Esophagus (tissue), 2 donors: Measurements from ENCODE around the gene RNF113B. TPM values are rescaled to one million over a fixed set of nuclear protein-coding genes. Genes with fewer than 3 reads are reported as not detected.

Experiments
- H3K27ac ChIP-seq, 2 donors: one replicate each; pipeline ENCODE4 v1.5.1; 2013; ENCODE audit warnings: low read depth in 2 of 2, mild to moderate bottlenecking in 2 of 2, inconsistent platforms in 1 of 2, low read length in 1 of 2, moderate library complexity in 1 of 2
- H3K27me3 ChIP-seq, 2 donors: one replicate each; pipeline ENCODE4 v1.6.1; 2013; ENCODE audit warnings: low read length in 2 of 2, control low read depth in 1 of 2, mild to moderate bottlenecking in 1 of 2; ENCODE audit not compliant: insufficient read depth in 2 of 2, control insufficient read depth in 1 of 2
- H3K36me3 ChIP-seq, 2 donors: one replicate each; pipeline ENCODE4 v1.6.1; 2013; ENCODE audit warnings: low read length in 1 of 2; ENCODE audit not compliant: control insufficient read depth in 2 of 2, insufficient read depth in 2 of 2
- H3K4me1 ChIP-seq, 2 donors: one replicate each; pipeline ENCODE4 v1.6.1; 2013; ENCODE audit warnings: low read length in 1 of 2; ENCODE audit not compliant: control insufficient read depth in 2 of 2, insufficient read depth in 2 of 2
- H3K4me3 ChIP-seq, 2 donors: one replicate each; pipeline ENCODE4 v1.5.1; 2013; ENCODE audit warnings: low read length in 2 of 2, mild to moderate bottlenecking in 2 of 2, low read depth in 1 of 2, moderate library complexity in 1 of 2
- H3K9me3 ChIP-seq, 2 donors: one replicate each; pipeline ENCODE4 v1.6.1; 2013; ENCODE audit warnings: mild to moderate bottlenecking in 2 of 2, low read depth in 1 of 2, low read length in 1 of 2, moderate library complexity in 1 of 2; ENCODE audit not compliant: control insufficient read depth in 2 of 2, insufficient read depth in 1 of 2
- WGBS, 2 donors: extraction: QIAGEN DNeasy Blood & Tissue Kit; methylation state at CpG; one replicate each; pipeline ENCODE4 v1.1.7; 2013; 5-methylcytosine and 5-hydroxymethylcytosine counted together
- polyA plus RNA-seq, 2 donors: library from polyadenylated mRNA; stranded (reverse); fragments of 200-250 nt; gene quantifications; one replicate each; pipeline ENCODE4 v1.2.3, GENCODE V29; 2013
- donor health status: healthy with polysubstance abuse.
- donor health status: Bipolar disorder and iron deficiency.

The RNF113B gene
- polyA plus RNA-seq, 2 donors = not detected

DNA sequence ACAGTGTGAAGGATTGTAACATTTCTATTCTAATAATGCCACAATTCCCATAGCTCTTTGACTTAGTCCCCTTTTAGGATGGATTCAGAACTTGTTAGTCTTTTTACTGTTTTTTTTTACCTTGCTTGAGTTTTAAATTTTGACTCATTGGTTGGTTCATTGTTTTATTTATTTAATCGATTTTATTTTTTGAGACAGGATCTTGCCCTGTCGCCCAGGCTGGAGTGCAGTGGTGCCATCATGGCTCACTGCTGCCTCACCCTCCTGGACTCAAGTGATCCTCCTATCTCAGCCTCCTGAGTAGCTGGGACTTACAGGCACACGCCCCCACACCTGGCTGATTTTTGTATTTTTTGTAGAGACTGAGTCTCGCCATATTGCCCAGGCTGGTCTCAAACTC lies 5.1 kb upstream of the RNF113B start:
- Histone ChIP-seq H3K36me3 (no peaks in the 10 kb centered on the region), H3K4me1 (no peaks in the 10 kb centered on the region), H3K27ac (no peak overlapping the region), H3K4me3 (no peak overlapping the region), H3K27me3 (no peaks in the 10 kb centered on the region), H3K9me3 (no peaks in the 10 kb centered on the region)
- 92 to 96% methylated on average over 4 of the region's 4 CpGs for WGBS, 2 donors

DNA sequence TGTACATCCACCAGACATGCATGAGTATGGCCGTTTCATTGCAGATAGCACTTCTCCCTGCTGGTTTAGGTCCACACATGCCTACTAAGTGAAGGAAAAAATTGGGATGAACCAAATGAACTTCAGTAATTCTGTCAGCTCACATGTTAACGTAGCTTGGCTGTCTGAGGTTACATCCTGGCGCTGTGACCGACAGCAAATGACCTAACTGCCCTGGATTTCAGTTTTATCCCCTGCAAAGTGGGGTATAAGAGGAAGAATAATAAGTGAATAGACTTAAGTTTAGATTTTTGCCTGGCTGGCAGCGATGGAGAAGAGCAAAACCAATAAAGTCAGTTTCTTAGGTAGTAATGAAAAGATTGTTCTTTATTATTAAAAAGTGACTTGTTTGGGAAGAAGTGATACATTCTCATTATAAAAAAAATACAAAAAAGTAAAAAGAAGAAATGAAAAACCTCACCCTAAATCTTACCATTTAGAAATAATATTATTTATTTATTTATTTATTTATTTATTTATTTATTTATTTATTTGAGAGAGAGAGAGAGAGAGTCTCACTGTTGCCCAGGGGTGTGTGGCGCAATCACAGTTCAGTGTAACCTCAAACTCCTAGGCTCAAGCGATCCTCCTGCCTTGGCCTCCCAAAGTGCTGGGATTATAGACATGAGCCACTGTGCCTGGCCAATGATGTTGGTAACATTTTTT lies 4.2 kb upstream of the RNF113B start:
- H3K9me3 ChIP-seq = no peaks in the 10 kb centered on the region
- 92 to 93% methylated on average over 7 of the region's 7 CpGs for WGBS, 2 donors
- H3K36me3 ChIP-seq = no peaks in the 10 kb centered on the region
- no peaks in the 10 kb centered on the region for H3K27me3 ChIP-seq
- no peaks in the 10 kb centered on the region for H3K4me1 ChIP-seq
- H3K4me3 ChIP-seq = no peak overlapping the region
- H3K27ac ChIP-seq = no peak overlapping the region

- no peaks in the 10 kb centered on the region for H3K9me3 ChIP-seq
- no peak overlapping the region for H3K27ac ChIP-seq
- no peaks in the 10 kb centered on the region for H3K27me3 ChIP-seq
- no peak overlapping the region for H3K4me3 ChIP-seq
- H3K36me3 ChIP-seq = no peaks in the 10 kb centered on the region
- 69 to 77% methylated on average over 3 of the region's 3 CpGs for WGBS, 2 donors
- H3K4me1 ChIP-seq = no peaks in the 10 kb centered on the region
Measured at GRCh38 chr13:98180092-98180491, 3.0 kb upstream of the RNF113B start.

- WGBS, 2 donors = 61 to 62% methylated on average over 3 of the region's 3 CpGs
Measured at GRCh38 chr13:98175823-98176222, 1.2 kb downstream of the RNF113B start.

DNA sequence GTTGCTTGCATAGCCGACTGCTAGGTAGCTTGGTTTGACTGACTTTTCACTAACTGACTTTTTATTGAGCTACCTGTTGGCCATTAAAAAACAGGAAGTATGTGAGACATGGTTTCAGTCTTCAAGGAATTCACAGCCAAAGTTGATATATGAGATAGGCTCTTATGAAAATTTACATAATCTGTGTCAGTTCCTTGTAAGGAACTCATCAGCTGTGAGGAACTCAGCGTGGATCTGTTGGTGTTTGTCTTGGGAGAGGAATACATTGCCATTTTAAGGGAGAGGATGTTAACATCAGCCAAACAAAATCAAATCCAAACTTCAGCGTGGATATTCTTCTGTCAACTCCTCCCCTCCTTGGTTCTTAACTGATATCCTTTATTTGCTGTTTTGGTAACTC lies 2.0 kb downstream of the RNF113B start:
- no peak overlapping the region for H3K27ac ChIP-seq
- no peak overlapping the region for H3K4me3 ChIP-seq

More at GRCh38 chr13:98175823-98176222, 1.2 kb downstream of the RNF113B start:
- Histone ChIP-seq H3K36me3 (no peaks in the 10 kb centered on the region), H3K4me3 (no peak overlapping the region), H3K4me1 (no peaks in the 10 kb centered on the region), H3K27ac (no peak overlapping the region), H3K9me3 (no peaks in the 10 kb centered on the region), H3K27me3 (no peaks in the 10 kb centered on the region)

GRCh38 chr13:98174307-98174706 lies 2.8 kb downstream of the RNF113B start:
- H3K27ac ChIP-seq = no peak overlapping the region
- no peak overlapping the region for H3K4me3 ChIP-seq
- H3K36me3 ChIP-seq = no peaks in the 10 kb centered on the region
- H3K4me1 ChIP-seq = no peaks in the 10 kb centered on the region
- H3K9me3 ChIP-seq = no peaks in the 10 kb centered on the region
- WGBS, 2 donors = 61 to 67% methylated on average over 7 of the region's 7 CpGs
- no peaks in the 10 kb centered on the region for H3K27me3 ChIP-seq

More for the DNA sequence above, 2.0 kb downstream of the RNF113B start:
- no peaks in the 10 kb centered on the region for H3K9me3 ChIP-seq
- H3K4me1 ChIP-seq = no peaks in the 10 kb centered on the region
- no peaks in the 10 kb centered on the region for H3K27me3 ChIP-seq
- 55 to 56% methylated on average over 3 of the region's 3 CpGs for WGBS, 2 donors
- H3K36me3 ChIP-seq = no peaks in the 10 kb centered on the region

- H3K27me3 ChIP-seq = no peaks in the 10 kb centered on the region
- WGBS, 2 donors = 58 to 63% methylated on average over 9 of the region's 9 CpGs
- H3K36me3 ChIP-seq = no peaks in the 10 kb centered on the region
- peak overlapping the region in 1 of 2 donors; percentile 33 for H3K27ac ChIP-seq
- no peak overlapping the region for H3K4me3 ChIP-seq
- H3K9me3 ChIP-seq = no peaks in the 10 kb centered on the region
- H3K4me1 ChIP-seq = no peaks in the 10 kb centered on the region
Measured at GRCh38 chr13:98173431-98174152, 3.5 kb downstream of the RNF113B start.

DNA sequence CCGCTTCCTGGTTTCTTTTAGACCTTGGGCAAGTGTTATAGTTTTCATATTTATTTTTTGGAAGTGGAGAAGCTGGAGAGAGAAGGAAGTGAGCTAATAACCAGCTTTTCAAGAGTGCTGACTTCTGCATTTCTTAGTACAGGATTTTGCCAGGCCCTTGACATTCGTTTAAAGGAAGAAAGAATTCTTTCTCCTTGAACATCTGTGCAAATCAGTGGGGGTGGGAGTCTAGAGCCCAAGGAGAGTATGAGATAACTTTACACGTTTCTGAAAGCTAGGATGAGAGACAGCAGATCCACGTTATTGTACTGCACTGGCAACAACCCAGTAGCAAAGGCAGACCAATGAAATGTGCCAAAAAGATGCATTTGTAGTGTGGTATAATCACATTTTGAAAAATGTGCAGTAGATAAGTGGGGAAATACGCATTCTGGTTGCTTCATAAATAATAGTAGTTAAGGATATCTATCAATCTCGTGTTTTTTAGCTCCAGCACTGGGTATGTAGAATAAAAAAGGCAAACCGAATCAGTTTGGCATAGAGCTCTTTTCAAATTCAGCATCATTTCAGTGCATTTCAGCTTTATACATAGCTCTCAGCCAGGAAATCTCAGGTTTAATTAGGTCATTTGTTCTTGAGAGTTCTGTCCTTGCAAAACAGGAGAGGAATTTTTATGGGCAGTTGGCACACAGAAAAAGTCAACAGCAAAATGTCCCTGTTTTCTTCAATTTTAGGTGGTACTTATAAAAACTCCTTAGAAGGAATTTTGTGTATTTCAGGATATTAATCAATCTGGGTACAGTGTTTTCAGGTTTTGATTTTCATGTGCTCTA lies 4.3 kb downstream of the RNF113B start:
- H3K27me3 ChIP-seq = no peaks in the 10 kb centered on the region
- H3K4me3 ChIP-seq = no peak overlapping the region
- no peaks in the 10 kb centered on the region for H3K9me3 ChIP-seq
- H3K4me1 ChIP-seq = no peaks in the 10 kb centered on the region
- WGBS, 2 donors = 42% methylated on average over 7 of the region's 7 CpGs
- H3K27ac ChIP-seq = peak overlapping the region; percentile 7 to 33
- H3K36me3 ChIP-seq = no peaks in the 10 kb centered on the region

DNA sequence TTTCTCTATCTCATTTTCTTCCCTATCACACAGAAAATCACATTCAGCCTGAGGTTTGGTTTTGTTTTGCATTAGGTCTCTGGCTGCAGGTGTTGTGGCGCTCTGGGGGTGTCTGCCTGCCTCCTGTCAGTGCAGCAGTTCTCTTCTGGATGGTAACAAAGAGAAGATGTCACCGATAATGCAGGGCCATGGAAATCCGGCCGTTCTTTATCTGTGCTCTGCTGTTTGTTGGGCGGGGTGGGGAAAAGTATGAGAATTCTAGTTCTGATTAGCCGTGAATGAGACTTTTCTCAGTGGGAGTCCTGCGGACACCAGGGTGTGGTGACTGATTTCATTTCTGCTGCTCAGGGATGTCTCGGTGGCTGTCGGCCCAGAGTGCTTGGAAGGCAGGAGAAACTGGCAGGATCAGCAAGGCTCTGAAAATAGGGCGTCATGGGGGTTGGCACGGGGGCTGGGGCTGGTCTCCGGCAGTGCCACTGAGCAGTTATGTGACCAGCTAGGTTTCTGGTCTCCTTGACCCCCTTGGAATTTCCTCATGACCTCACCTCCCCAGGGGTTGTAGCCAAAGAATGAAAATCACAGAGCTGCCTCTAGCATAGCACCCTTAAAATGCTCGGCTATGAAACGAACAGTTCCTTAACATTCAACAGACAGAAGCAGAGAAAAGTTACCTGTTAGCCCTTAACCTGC lies 5.0 kb downstream of the RNF113B start:
- H3K4me3 ChIP-seq = no peak overlapping the region
- H3K27me3 ChIP-seq = no peaks in the 10 kb centered on the region
- H3K27ac ChIP-seq = peak overlapping the region; percentile 7 to 56
- 34 to 46% methylated on average over 14 of the region's 14 CpGs for WGBS, 2 donors
- H3K36me3 ChIP-seq = no peaks in the 10 kb centered on the region
- no peaks in the 10 kb centered on the region for H3K9me3 ChIP-seq
- H3K4me1 ChIP-seq = no peaks in the 10 kb centered on the region
